ENCODE measurements around the gene MRPS2. TPM values are rescaled to one million over a fixed set of nuclear protein-coding genes. Genes with fewer than 3 reads are reported as not detected.

The MRPS2 gene
- total and polyA plus RNA-seq, 9 of the 15 experiments (the other 6 are each of a cell fraction or from before 2014, with no cell fraction given): 8.0 to 167 (median 81.3) TPM

DNA sequence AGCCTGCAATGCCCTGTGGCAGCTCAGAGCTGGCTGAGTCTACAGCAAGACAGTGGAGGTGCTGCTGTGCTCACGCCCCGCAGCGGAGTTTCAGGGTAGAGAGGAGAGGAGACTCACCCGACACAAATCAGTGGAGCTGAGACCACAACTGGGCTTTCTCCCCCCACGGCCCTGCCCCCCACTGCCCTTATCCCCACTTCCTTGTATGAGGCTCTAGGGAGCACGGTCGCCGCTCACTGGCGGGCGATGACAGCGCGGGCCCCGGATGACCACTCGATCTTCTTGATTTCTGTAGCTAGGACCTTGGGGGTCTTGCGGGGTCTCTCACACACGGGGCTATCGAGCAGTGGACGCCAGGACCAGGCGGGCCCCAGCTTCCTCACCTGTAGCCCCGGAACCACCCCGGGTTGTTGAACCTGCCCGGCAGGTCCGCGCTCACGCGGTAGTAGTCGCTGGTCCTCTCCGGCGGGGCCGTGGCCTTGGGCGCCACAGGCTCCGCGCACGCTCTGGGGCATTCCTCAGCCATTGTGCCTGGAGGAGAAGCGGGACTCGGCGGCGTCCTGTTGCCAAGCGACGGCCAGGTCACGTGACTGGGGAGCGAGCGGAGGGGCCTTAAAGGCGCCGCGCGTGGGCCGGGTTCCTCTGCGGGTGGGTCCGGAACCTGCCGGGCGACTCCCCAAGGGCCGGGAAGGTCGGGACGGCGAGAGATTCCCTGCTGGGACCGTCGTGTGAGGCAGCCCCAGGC lies 984 bp upstream of the MRPS2 start (continued):
- TF ChIP-seq, protein P1, sequence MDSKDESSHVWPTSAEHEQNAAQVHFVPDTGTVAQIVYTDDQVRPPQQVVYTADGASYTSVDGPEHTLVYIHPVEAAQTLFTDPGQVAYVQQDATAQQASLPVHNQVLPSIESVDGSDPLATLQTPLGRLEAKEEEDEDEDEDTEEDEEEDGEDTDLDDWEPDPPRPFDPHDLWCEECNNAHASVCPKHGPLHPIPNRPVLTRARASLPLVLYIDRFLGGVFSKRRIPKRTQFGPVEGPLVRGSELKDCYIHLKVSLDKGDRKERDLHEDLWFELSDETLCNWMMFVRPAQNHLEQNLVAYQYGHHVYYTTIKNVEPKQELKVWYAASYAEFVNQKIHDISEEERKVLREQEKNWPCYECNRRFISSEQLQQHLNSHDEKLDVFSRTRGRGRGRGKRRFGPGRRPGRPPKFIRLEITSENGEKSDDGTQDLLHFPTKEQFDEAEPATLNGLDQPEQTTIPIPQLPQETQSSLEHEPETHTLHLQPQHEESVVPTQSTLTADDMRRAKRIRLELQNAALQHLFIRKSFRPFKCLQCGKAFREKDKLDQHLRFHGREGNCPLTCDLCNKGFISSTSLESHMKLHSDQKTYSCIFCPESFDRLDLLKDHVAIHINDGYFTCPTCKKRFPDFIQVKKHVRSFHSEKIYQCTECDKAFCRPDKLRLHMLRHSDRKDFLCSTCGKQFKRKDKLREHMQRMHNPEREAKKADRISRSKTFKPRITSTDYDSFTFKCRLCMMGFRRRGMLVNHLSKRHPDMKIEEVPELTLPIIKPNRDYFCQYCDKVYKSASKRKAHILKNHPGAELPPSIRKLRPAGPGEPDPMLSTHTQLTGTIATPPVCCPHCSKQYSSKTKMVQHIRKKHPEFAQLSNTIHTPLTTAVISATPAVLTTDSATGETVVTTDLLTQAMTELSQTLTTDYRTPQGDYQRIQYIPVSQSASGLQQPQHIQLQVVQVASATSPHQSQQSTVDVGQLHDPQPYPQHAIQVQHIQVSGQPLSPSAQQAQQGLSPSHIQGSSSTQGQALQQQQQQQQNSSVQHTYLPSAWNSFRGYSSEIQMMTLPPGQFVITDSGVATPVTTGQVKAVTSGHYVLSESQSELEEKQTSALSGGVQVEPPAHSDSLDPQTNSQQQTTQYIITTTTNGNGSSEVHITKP (IDR thresholded peaks at IDR 0.05; ENCODE audit: partially characterized antibody): no peak
- TF ChIP-seq DIDO1 (tag; IDR thresholded peaks at IDR 0.05; ENCODE audit: low read depth) (no peak), ETV1 (tag; conservative IDR thresholded peaks at IDR 0.05; ENCODE audit: low read depth) (no peak), SMAD4 (CRISPR knock-in tag; conservative IDR thresholded peaks at IDR 0.05) (no peak), ZNF282 (CRISPR knock-in tag; IDR thresholded peaks at IDR 0.05) (no peak), NFYB (IDR thresholded peaks at IDR 0.05; ENCODE audit: extremely low read depth, insufficient read length) (no peak), NFIX (CRISPR knock-in tag; IDR thresholded peaks at IDR 0.05; ENCODE audit: low read depth) (no peak), MYC (IDR thresholded peaks at IDR 0.05; ENCODE audit: low read depth, low read length) (peak; percentile 51; the same call in 1 of the 2 replicates), MYC (CRISPR knock-in tag; IDR thresholded peaks at IDR 0.05; ENCODE audit: borderline replicate concordance, low read depth) (no peak), NFATC3 (IDR thresholded peaks at IDR 0.05) (no peak), MAZ (CRISPR knock-in tag; conservative IDR thresholded peaks at IDR 0.05 in 1 of 2, IDR thresholded peaks at IDR 0.05 in 1 of 2) (peak in 1 of 2 experiments; percentile 68; a peak in 2 of 4 replicates), PTRF (tag; IDR thresholded peaks at IDR 0.05) (no peak), POLR2AphosphoS5 (IDR thresholded peaks at IDR 0.05; ENCODE audit: control insufficient read depth, insufficient read depth, low read depth, low read length) (no peak), SNRNP70 (optimal IDR thresholded peaks at IDR 0.05; ENCODE audit: low read depth, low read length) (no peak), SUPT5H (IDR thresholded peaks at IDR 0.05) (no peak), NBN (IDR thresholded peaks at IDR 0.05; ENCODE audit: low read depth) (no peak), ZNF561 (CRISPR knock-in tag; conservative IDR thresholded peaks at IDR 0.05) (no peak), NONO (IDR thresholded peaks at IDR 0.05; ENCODE audit: low read depth in 2 of 2, low read length in 1 of 2) (0 out of 4 replicates have a peak, but pooled peaks of 1 of the 2 experiments have one; percentile 14), PYGO2 (tag; IDR thresholded peaks at IDR 0.05) (no peak), NFIC (IDR thresholded peaks at IDR 0.05) (no peak)
- TF ChIP-seq, protein P2, sequence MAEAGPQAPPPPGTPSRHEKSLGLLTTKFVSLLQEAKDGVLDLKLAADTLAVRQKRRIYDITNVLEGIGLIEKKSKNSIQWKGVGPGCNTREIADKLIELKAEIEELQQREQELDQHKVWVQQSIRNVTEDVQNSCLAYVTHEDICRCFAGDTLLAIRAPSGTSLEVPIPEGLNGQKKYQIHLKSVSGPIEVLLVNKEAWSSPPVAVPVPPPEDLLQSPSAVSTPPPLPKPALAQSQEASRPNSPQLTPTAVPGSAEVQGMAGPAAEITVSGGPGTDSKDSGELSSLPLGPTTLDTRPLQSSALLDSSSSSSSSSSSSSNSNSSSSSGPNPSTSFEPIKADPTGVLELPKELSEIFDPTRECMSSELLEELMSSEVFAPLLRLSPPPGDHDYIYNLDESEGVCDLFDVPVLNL (CRISPR knock-in tag; IDR thresholded peaks at IDR 0.05; ENCODE audit: low read depth): no peak
- TF ChIP-seq, protein P3, sequence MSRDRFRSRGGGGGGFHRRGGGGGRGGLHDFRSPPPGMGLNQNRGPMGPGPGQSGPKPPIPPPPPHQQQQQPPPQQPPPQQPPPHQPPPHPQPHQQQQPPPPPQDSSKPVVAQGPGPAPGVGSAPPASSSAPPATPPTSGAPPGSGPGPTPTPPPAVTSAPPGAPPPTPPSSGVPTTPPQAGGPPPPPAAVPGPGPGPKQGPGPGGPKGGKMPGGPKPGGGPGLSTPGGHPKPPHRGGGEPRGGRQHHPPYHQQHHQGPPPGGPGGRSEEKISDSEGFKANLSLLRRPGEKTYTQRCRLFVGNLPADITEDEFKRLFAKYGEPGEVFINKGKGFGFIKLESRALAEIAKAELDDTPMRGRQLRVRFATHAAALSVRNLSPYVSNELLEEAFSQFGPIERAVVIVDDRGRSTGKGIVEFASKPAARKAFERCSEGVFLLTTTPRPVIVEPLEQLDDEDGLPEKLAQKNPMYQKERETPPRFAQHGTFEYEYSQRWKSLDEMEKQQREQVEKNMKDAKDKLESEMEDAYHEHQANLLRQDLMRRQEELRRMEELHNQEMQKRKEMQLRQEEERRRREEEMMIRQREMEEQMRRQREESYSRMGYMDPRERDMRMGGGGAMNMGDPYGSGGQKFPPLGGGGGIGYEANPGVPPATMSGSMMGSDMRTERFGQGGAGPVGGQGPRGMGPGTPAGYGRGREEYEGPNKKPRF (IDR thresholded peaks at IDR 0.05; ENCODE audit: low read depth, low read length): no peak
